EH (cell line): ENCODE results near the gene ACTR1B.
"Not testable (repeated sequence)": the region's sequence is repeated elsewhere in the genome, so short reads cannot be mapped to it uniquely, and the experiment has no call there.

Experiments
- DNase-seq: peaks from one replicate; pipeline ENCODE4 v3.0.0-alpha.2; 2015; ENCODE audit warnings: low read depth

ACTR1B gene

GRCh38 chr2:97658691-97659157, 5.1 kb downstream of the ACTR1B start:
- DNase-seq = no peak

GRCh38 chr2:97657986-97658690, 5.7 kb downstream of the ACTR1B start:
- DNase-seq = no peak

DNA sequence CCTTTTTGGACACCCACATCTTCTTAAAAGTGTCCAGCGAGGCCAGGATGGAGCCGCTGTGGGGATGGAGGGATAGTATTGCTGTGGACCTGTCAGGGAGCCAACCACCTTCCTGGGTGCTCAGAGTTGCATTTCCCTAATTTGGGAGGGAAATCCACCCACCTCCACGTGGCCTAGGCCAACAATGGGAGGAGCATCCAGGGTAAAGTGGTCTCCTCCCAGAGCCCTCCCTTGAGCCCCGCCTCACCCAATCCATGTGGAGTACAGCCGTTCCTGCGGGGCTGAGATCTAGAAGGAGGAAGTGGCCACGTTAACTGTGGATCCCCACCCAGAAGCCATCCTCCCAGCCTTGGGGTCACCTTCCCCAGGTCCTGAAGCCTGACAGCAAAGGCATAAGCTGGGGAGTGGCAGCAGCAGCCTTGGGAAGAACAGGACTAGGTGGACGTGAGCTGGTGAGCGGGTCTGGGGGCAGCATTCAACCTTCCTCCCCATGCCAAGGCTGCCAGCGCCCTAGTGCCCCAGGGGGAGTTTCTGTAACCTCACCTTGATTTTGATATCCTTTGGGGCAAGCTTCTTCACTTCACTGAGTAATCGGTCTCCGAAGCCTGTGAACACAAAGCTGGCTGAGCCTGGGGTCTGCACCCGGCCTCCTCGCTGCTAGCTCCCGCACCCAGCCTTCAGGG, 6.8 kb downstream of the ACTR1B start:
- no peak for DNase-seq

GRCh38 chr2:97656129-97656755, 7.6 kb downstream of the ACTR1B start:
- no peak for DNase-seq

DNA sequence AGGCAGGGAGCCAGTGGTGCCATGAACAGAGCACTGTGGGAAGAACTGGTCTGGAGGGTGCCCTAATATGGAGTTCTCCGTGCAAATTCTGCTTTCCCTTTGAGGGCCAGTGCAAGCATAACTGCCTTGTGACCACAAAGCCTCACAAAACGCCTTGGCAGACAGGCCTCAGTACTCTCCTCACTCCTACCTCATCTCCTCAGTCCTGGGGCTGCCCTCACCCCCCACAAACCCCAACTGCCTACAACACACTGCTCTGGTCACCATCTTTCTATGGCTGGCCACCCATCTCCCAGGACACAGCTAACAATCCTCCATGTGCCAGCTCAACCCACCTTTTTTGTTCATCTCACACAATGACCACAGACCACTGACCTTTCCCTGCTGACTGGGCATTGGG, 9.1 kb downstream of the ACTR1B start:
- no peak for DNase-seq

- no peak for DNase-seq
These were observed 9.5 kb downstream of the ACTR1B start for GRCh38 chr2:97654309-97654708.

DNA sequence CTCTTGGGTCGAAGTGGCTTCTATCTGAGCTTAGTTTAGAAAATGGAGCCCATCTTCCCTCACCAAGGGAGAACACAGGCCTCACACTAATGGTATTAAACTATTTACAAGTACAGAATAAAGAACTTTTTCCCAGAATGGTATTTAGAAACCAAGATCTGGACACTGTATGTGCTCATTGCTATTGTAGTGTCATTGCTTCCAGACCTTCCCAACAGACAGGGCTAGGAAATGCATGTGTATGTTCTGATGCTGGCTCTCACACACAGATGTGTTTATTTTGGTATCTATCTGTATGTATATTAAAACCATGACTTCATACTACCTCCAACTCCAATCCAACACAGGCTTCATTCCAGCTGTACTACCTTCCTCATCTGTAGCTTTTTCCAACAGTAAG, 10.0 kb downstream of the ACTR1B start:
- no peak for DNase-seq

DNA sequence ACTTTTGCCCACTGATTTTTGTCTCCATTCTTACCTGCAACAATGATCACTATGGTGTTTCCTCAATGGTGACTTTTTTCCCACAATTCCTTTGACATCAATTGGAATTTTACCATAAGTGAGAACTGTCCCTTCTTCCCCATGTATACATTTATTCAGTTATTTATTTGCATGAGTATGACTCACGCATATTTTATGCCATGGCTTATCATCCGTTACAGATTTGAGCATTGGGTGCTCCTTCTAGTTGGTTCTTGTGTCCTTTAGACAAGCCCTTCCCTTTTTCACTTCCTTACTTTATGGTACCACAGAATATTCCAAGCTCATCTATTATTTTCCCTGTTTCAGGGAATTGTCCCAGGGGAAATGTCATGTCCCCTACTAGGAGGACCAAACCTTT, 10.4 kb downstream of the ACTR1B start:
- no peak for DNase-seq

DNA sequence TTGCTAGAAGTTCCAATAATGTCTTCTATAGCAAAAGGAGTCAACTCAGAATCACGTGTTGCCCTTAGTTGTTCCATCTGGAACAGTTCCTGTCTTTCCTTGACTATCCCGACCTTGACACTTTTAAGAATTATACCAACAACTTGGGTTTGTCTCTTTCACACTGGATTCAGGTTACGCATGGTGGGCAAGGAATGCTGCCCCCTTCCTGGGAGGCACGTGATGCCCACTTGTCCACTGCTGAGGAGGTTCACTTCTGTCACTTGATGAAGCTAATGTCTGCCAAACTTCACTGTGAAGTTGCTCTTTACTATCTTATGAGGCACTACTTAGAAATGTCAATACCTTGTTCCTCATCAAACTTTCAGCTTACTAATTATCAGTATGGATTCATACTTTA, 12.7 kb downstream of the ACTR1B start:
- no peak for DNase-seq

DNA sequence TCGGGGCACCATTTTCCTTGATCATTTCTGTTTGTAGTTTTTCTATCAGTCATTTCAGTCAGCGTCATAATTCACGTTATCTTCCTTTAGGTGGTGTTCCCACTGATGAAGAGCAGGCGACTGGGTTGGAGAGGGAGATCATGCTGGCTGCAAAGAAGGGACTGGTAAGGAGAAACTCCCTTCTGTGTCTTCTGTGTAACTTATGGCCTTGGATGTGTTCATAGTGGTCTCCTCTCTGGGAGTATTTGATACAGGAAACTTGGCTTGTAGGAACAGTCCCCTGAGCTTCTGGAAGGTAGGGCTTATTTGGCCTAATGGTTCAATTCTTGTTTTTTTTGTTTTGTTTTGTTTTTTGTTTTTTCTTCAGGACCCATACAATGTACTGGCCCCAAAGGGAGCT, 16.9 kb downstream of the ACTR1B start:
- DNase-seq = no peak

DNA sequence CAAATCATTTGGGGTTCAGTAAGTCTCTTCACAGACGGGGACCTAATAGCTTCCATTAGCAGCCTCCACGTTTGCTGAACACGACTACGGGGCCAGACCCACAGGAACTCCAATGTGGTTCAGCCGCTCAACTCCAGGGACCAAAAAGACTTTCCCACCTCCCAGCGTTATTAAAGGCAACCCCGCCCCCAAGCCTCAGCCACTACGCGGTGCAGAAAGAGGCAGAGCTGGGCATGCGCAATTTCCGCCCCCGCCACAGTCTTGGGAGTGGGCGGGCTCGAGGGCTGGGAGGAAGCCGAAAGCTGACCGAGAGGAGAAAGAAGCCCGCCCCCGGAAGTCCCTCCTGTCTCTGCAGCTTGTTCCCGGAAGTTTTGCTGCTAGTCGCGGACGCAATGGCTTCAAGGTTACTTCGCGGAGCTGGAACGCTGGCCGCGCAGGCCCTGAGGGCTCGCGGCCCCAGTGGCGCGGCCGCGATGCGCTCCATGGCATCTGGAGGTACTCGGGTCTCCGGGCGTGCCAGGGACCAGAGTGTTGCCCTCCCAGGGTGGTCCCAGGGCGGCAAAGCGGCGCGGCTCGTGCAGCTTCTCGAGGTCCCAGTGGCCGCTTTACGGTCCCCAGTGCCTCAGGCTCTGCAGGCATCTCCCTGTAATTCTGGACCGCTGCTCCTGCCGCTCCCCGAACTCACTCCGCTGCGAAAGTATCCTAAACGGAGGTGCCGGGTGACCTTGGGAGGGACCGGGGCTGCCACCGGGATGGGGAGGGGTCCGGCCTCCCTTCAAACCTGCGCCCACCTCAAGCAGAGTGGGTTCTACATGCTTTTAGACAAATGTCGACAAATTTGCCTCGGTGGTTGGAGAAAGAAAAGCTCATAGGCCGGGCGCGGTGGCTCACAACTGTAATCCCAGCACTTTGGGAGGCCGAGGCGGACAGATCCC, 17.9 kb downstream of the ACTR1B start, which contains the start of gene COX5B:
COX5B (plus strand) TSS at position 368 of the 935 bp plus-strand sequence; CDS start at position 393, 25 bp downstream.
- peak; percentile 99 for DNase-seq

GRCh38 chr2:97645112-97645694, 18.6 kb downstream of the ACTR1B start:
- DNase-seq = peak; percentile 26

DNA sequence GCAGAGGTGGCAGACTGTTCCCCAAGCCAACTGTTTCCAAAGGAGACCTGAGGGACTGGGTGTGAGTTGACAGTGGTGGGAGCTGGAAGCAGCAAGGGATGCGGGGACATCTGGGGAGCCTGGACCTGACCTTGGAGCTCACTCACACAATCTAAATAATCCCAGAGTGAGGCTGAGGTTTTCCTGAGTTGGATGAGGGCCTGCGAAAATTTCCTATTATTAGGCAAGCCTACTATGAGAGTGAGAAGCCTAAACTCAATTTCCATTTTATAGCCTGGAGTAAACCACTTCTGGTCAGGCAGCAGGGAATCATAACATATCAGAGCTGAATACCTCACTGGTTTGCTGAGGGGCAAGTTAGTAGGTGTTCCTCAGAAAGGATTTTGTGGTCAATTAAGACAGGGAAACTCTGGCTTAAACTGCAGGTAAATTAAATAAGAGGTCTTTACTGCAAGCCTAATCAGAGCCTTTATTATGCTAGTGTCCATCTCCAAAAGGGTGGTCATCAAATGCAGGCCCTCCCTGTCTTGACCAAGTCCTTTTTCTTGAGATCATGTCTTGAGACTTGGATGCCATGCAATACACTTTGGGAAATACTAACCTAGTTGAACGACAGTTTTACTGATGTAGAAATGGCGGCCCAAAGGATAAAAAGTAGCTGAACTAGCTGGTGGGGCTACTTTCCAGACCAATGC, 19.7 kb downstream of the ACTR1B start:
- no peak for DNase-seq

GRCh38 chr2:97626049-97626430, 37.8 kb downstream of the ACTR1B start:
- DNase-seq = not testable (repeated sequence)

- DNase-seq = not testable (repeated sequence)
These were observed 38.3 kb downstream of the ACTR1B start for GRCh38 chr2:97625354-97626048.

GRCh38 chr2:97622976-97623375, 40.9 kb downstream of the ACTR1B start:
- not testable (repeated sequence) for DNase-seq

DNA sequence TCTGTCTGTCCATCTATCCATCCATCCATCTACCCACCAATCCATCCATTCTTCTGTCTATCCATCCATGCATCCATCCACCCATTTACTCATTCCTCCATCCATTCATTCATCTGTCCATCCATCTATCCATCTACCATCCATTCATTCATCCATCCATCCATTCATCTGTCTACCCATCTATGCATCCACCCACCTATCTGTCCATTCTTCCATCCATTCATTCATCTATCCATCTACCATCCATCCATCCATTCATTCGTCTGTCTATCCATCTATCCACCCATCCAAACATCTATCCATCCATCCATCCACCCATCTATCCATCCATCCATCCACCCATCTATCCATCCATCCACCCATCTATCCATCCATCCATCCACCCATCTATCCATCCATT, 43.4 kb downstream of the ACTR1B start:
- DNase-seq = not testable (repeated sequence)

- peak; percentile 24 for DNase-seq
These were observed 44.7 kb downstream of the ACTR1B start for GRCh38 chr2:97618939-97619827.

GRCh38 chr2:97617911-97618310, 45.9 kb downstream of the ACTR1B start:
- no peak for DNase-seq
